HepG2 (cell line): ENCODE measurements around the gene PDZD4.

Experiments used
- ATF1 ChIP-seq: IDR thresholded peaks from 2 replicates; pipeline ENCODE4 v1.6.1; 2016; ENCODE audit warnings: mild to moderate bottlenecking, control low read depth
- ATF6 ChIP-seq: sonication (generic); formaldehyde crosslinking; conservative IDR thresholded peaks from 2 replicates; pipeline ENCODE4 v1.4.0; 2020; ENCODE audit warnings: missing genetic modification reagents
- GATAD2A ChIP-seq: IDR thresholded peaks from 2 replicates; pipeline ENCODE4 v1.6.1; 2016
- POLR2A ChIP-seq, 2 experiments: IDR thresholded peaks; 2 replicates each; pipeline ENCODE4 v1.6.1; 2011; ENCODE audit warnings: low read depth in 2 of 2, low read length in 2 of 2, mild to moderate bottlenecking in 1 of 2, moderate library complexity in 1 of 2; ENCODE audit not compliant: insufficient read depth in 1 of 2
- TAF1 ChIP-seq: sonication (generic); formaldehyde crosslinking; IDR thresholded peaks from 2 replicates; pipeline ENCODE4 v1.4.0; 2020; ENCODE audit warnings: missing genetic modification reagents

- TF ChIP-seq ATF6 (CRISPR knock-in tag) (no peak), ATF1 (CRISPR knock-in tag) (no peak), TAF1 (CRISPR knock-in tag) (no peak), POLR2A (IDR thresholded peaks at IDR 0.05; ENCODE audit: insufficient read depth in 1 of 2, low read depth in 2 of 2, low read length in 2 of 2) (no peak), GATAD2A (CRISPR knock-in tag) (no peak)
Observed at GRCh38 chrX:153873282-153874084, 43.1 kb upstream of the PDZD4 start.
